ENCODE measurements around the gene FGF13. TPM values are rescaled to one million over a fixed set of nuclear protein-coding genes. Genes with fewer than 3 reads are reported as not detected.

The FGF13 gene
- total and polyA plus RNA-seq, 4 donors: 0.51 to 2.2 (median 0.79) TPM

DNA sequence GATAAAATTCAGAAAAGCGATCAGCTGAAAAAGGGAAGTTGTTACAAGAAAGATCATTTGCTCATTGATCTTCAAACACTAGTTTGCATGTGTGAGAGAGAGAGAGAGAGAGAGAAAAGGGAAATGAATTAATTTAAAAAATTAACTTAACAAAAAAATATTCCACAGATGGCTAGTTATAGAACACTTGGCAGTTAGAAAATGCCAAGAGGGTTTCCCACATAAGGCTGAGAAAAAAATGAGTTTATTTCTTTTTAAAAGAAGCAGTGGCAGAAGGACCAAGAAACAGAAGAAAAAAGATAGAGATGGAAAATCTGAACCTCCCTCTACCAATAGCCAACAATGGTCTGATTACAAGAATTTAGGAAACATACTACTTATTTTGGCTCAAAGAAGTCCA lies 47.1 kb downstream of the FGF13 start:
- DNase-seq (ENCODE audit: low spot score): no peak
- Histone ChIP-seq H3K9me3 (ENCODE audit: control insufficient read depth in 4 of 4, low read length in 3 of 4) (no peaks in the 10 kb centered on the region), H3K27me3 (ENCODE audit: control insufficient read depth in 4 of 4, insufficient read depth in 4 of 4, low read length in 3 of 4) (peaks cover 0 to 3% (median 0%) of the 10 kb centered on the region in 4 donors), H3K4me1 (ENCODE audit: control insufficient read depth in 4 of 4, insufficient read depth in 4 of 4, low read length in 3 of 4) (no peaks in the 10 kb centered on the region), H3K27ac (ENCODE audit: low read depth in 1 of 2, low read length in 2 of 2) (no peak overlapping the region), H3K36me3 (ENCODE audit: control insufficient read depth in 4 of 4, insufficient read depth in 3 of 4, low read depth in 1 of 4, low read length in 3 of 4) (no peaks in the 10 kb centered on the region), H3K9ac (ENCODE audit: low read depth in 1 of 2, low read length in 2 of 2) (no peak overlapping the region), H3K4me3 (ENCODE audit: low read depth in 1 of 3, low read length in 3 of 3) (no peak overlapping the region)
- 84% methylated on average over 1 of the region's 1 CpG for WGBS
- TF ChIP-seq, protein P1, sequence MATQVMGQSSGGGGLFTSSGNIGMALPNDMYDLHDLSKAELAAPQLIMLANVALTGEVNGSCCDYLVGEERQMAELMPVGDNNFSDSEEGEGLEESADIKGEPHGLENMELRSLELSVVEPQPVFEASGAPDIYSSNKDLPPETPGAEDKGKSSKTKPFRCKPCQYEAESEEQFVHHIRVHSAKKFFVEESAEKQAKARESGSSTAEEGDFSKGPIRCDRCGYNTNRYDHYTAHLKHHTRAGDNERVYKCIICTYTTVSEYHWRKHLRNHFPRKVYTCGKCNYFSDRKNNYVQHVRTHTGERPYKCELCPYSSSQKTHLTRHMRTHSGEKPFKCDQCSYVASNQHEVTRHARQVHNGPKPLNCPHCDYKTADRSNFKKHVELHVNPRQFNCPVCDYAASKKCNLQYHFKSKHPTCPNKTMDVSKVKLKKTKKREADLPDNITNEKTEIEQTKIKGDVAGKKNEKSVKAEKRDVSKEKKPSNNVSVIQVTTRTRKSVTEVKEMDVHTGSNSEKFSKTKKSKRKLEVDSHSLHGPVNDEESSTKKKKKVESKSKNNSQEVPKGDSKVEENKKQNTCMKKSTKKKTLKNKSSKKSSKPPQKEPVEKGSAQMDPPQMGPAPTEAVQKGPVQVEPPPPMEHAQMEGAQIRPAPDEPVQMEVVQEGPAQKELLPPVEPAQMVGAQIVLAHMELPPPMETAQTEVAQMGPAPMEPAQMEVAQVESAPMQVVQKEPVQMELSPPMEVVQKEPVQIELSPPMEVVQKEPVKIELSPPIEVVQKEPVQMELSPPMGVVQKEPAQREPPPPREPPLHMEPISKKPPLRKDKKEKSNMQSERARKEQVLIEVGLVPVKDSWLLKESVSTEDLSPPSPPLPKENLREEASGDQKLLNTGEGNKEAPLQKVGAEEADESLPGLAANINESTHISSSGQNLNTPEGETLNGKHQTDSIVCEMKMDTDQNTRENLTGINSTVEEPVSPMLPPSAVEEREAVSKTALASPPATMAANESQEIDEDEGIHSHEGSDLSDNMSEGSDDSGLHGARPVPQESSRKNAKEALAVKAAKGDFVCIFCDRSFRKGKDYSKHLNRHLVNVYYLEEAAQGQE (IDR thresholded peaks at IDR 0.05): no peak
- TF ChIP-seq MAX (IDR thresholded peaks at IDR 0.05): no peak
- no peak for TF ChIP-seq FOXA1 (IDR thresholded peaks at IDR 0.05)
- TF ChIP-seq EGR1 (IDR thresholded peaks at IDR 0.05; ENCODE audit: low read depth in 2 of 2): no peak
- no peak for TF ChIP-seq FOXA2 (IDR thresholded peaks at IDR 0.05)
- TF ChIP-seq YY1 (IDR thresholded peaks at IDR 0.05): no peak
- TF ChIP-seq JUND (IDR thresholded peaks at IDR 0.05): no peak
- TF ChIP-seq RAD21 (IDR thresholded peaks at IDR 0.05): no peak
- TF ChIP-seq ZBTB33 (IDR thresholded peaks at IDR 0.05): no peak
- TF ChIP-seq, protein P2, sequence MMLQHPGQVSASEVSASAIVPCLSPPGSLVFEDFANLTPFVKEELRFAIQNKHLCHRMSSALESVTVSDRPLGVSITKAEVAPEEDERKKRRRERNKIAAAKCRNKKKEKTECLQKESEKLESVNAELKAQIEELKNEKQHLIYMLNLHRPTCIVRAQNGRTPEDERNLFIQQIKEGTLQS (IDR thresholded peaks at IDR 0.05): no peak
- TF ChIP-seq TAF1 (conservative IDR thresholded peaks at IDR 0.05): no peak
- no peak for TF ChIP-seq HNF4G (IDR thresholded peaks at IDR 0.05)
- TF ChIP-seq NR2F2 (IDR thresholded peaks at IDR 0.05): no peak
- TF ChIP-seq HNF4A (conservative IDR thresholded peaks at IDR 0.05): no peak
- TF ChIP-seq GABPA (IDR thresholded peaks at IDR 0.05 in 1 of 2, conservative IDR thresholded peaks at IDR 0.05 in 1 of 2): no peak

DNA sequence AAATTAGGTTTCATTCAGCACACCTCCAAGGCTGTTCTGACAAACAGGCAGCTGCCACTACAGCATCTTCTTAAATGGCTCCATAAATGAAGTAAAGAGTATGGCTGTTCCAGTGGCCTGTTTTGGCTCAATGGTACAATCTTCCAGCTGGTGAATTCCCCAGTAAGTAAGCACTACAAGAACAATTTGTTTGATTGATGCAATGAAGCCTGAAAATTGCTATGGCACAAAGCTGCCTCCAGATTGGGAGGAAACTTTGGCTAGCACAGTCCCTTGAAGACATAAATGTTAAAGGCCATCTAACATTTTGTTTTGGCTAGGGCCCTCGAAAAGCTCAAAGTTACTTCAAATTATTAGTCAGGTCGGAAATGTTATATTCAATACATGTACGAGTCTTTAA lies 47.5 kb downstream of the FGF13 start:
- Histone ChIP-seq H3K9ac (ENCODE audit: low read depth in 1 of 2, low read length in 2 of 2) (no peak overlapping the region), H3K4me1 (ENCODE audit: control insufficient read depth in 4 of 4, insufficient read depth in 4 of 4, low read length in 3 of 4) (no peaks in the 10 kb centered on the region), H3K36me3 (ENCODE audit: control insufficient read depth in 4 of 4, insufficient read depth in 3 of 4, low read depth in 1 of 4, low read length in 3 of 4) (no peaks in the 10 kb centered on the region), H3K27me3 (ENCODE audit: control insufficient read depth in 4 of 4, insufficient read depth in 4 of 4, low read length in 3 of 4) (no peaks in the 10 kb centered on the region), H3K27ac (ENCODE audit: low read depth in 1 of 2, low read length in 2 of 2) (no peak overlapping the region), H3K4me3 (ENCODE audit: low read depth in 1 of 3, low read length in 3 of 3) (no peak overlapping the region), H3K9me3 (ENCODE audit: control insufficient read depth in 4 of 4, low read length in 3 of 4) (no peaks in the 10 kb centered on the region)
- 72% methylated on average over 3 of the region's 3 CpGs for WGBS
- DNase-seq (ENCODE audit: low spot score): no peak
- TF ChIP-seq HNF4A (conservative IDR thresholded peaks at IDR 0.05) (no peak), NR2F2 (IDR thresholded peaks at IDR 0.05) (no peak), GABPA (IDR thresholded peaks at IDR 0.05 in 1 of 2, conservative IDR thresholded peaks at IDR 0.05 in 1 of 2) (no peak), RXRA (IDR thresholded peaks at IDR 0.05) (no peak), HNF4G (IDR thresholded peaks at IDR 0.05) (no peak), RAD21 (IDR thresholded peaks at IDR 0.05) (no peak)

All from liver (tissue), 9 donors.